Sigmoid colon (tissue), 4 donors: ENCODE measurements around the gene HECTD4.

Experiments
- CTCF ChIP-seq, 4 experiments: fragments of 450-650 bp in 3 of 4; fragments of 200-600 bp in 1 of 4; IDR thresholded peaks; one replicate each; pipeline ENCODE4 v1.5.1; 2016 to 2019; ENCODE audit warnings: antibody characterized with exemption in 4 of 4, mild to moderate bottlenecking in 3 of 4, moderate library complexity in 2 of 4
- EP300 ChIP-seq, 4 donors: sonication (generic); formaldehyde crosslinking; IDR thresholded peaks; one replicate each; pipeline ENCODE4 v1.6.1; 2017; ENCODE audit warnings: antibody characterized with exemption in 4 of 4
- POLR2A ChIP-seq, 2 donors: fragments of 450-650 bp; IDR thresholded peaks; one replicate each; pipeline ENCODE4 v1.6.1; 2016; ENCODE audit warnings: antibody characterized with exemption in 2 of 2, mild to moderate bottlenecking in 2 of 2, moderate library complexity in 2 of 2
- POLR2AphosphoS5 ChIP-seq, 4 donors: sonication (generic); formaldehyde crosslinking; IDR thresholded peaks; one replicate each; pipeline ENCODE4 v1.6.1; 2017; ENCODE audit warnings: antibody characterized with exemption in 4 of 4

- TF ChIP-seq POLR2A (IDR thresholded peaks at IDR 0.05) (no peak), CTCF (IDR thresholded peaks at IDR 0.05) (no peak), EP300 (IDR thresholded peaks at IDR 0.05) (no peak), POLR2AphosphoS5 (IDR thresholded peaks at IDR 0.05) (no peak)
Observed at GRCh38 chr12:112233242-112233641, 149.0 kb downstream of the HECTD4 start.
